Endodermal cell (in vitro differentiated cells): ENCODE results near the gene MOCS3. TPM values are rescaled to one million over a fixed set of nuclear protein-coding genes. Genes with fewer than 3 reads are reported as not detected.

Experiments
- DNase-seq: peaks from one replicate; pipeline ENCODE4 v3.0.0-alpha.2; 2017
- H3K27ac ChIP-seq: 2 replicates; pipeline ENCODE4 v1.5.1; 2013; ENCODE audit warnings: mild to moderate bottlenecking, low read depth, low read length, moderate library complexity
- H3K27me3 ChIP-seq: 2 replicates; pipeline ENCODE4 v1.6.1; 2013; ENCODE audit warnings: mild to moderate bottlenecking, low read length, moderate library complexity; ENCODE audit not compliant: insufficient read depth, control insufficient read depth, poor library complexity, severe bottlenecking
- H3K36me3 ChIP-seq: 2 replicates; pipeline ENCODE4 v1.7.0; 2013; ENCODE audit warnings: mild to moderate bottlenecking, low read length, moderate library complexity; ENCODE audit not compliant: control insufficient read depth, insufficient read depth
- H3K4me1 ChIP-seq: one replicate; pipeline ENCODE4 v1.7.0; 2013; ENCODE audit warnings: low read length; ENCODE audit not compliant: control insufficient read depth, insufficient read depth
- H3K4me3 ChIP-seq: 2 replicates; pipeline ENCODE4 v1.5.1; 2013; ENCODE audit warnings: mild to moderate bottlenecking, low read length, moderate library complexity
- H3K9ac ChIP-seq: 2 replicates; pipeline ENCODE4 v1.6.1; 2013; ENCODE audit warnings: mild to moderate bottlenecking, low read length, moderate library complexity; ENCODE audit not compliant: poor library complexity, severe bottlenecking; ENCODE audit errors: extremely low read depth
- H3K9me3 ChIP-seq: 2 replicates; pipeline ENCODE4 v1.6.1; 2013; ENCODE audit warnings: mild to moderate bottlenecking, low read length, moderate library complexity; ENCODE audit not compliant: control insufficient read depth
- H3K27ac Mint-ChIP-seq: 2 replicates; pipeline ENCODE4 v1.8.0; 2020; ENCODE audit warnings: mixed read lengths
- H3K27me3 Mint-ChIP-seq: 2 replicates; pipeline ENCODE4 v1.8.0; 2021; ENCODE audit warnings: mild to moderate bottlenecking, mixed read lengths; ENCODE audit not compliant: insufficient read depth
- H3K36me3 Mint-ChIP-seq: 2 replicates; pipeline ENCODE4 v1.8.0; 2020; ENCODE audit warnings: low read depth, mixed read lengths
- H3K4me1 Mint-ChIP-seq: 2 replicates; pipeline ENCODE4 v1.8.0; 2020; ENCODE audit warnings: mixed read lengths
- H3K4me3 Mint-ChIP-seq: 2 replicates; pipeline ENCODE4 v1.8.0; 2020; ENCODE audit warnings: mild to moderate bottlenecking, moderate library complexity, mixed read lengths
- H3K9me3 Mint-ChIP-seq: 2 replicates; pipeline ENCODE4 v1.8.0; 2020; ENCODE audit warnings: mild to moderate bottlenecking, mixed read lengths
- CTCF ChIP-seq: fragments of 200-600 bp; sonication (generic); conservative IDR thresholded peaks from 2 replicates; pipeline ENCODE4 v1.5.0; 2021; ENCODE audit warnings: antibody characterized with exemption, mild to moderate bottlenecking
- WGBS, 2 experiments: methylation state at CpG; one replicate each; pipeline versions ENCODE4 v1.1.5 to v1.1.7; 2013; ENCODE audit warnings: missing lambda C conversion rate in 2 of 2, mixed read lengths in 1 of 2; ENCODE audit not compliant: insufficient coverage in 1 of 2, insufficient read length in 1 of 2; 5-methylcytosine and 5-hydroxymethylcytosine counted together
- total RNA-seq, 2 donors: library from RNA; stranded (reverse); fragmentation: NEBNext Ultra II Directional in 1 of 2; extraction: Animal tissue kit (Norgen Biotek cat#: 25700) in 1 of 2; gene quantifications; 2 replicates in 1 of 2; 3 replicates in 1 of 2; pipeline ENCODE4 v1.2.1, GENCODE V29; 2021

MOCS3 gene
- total RNA-seq, 2 donors from 2014 or later, result 4.7 to 5.5 TPM

GRCh38 chr20:51005214-51005613 is 46.6 kb downstream of the MOCS3 start:
- H3K36me3 Mint-ChIP-seq, result peaks cover 72% of the 10 kb centered on the region
- H3K27me3 ChIP-seq, result no peaks in the 10 kb centered on the region
- DNase-seq, result no peak
- TF ChIP-seq CTCF, result no peak
- peak overlapping the region; percentile 8 for H3K27ac Mint-ChIP-seq
- H3K9ac ChIP-seq, result no peak overlapping the region
- H3K4me1 Mint-ChIP-seq, result no peaks in the 10 kb centered on the region
- no peaks in the 10 kb centered on the region for H3K9me3 Mint-ChIP-seq
- no peaks in the 10 kb centered on the region for H3K27me3 Mint-ChIP-seq
- no peak overlapping the region for H3K4me3 Mint-ChIP-seq
- peaks cover 78% of the 10 kb centered on the region for H3K36me3 ChIP-seq
- no peaks in the 10 kb centered on the region for H3K4me1 ChIP-seq
- H3K27ac ChIP-seq, result no peak overlapping the region
- WGBS, 2 experiments, result 95% methylated on average over 6 to 7 of the region's 7 CpGs
- H3K4me3 ChIP-seq, result no peak overlapping the region
- no peaks in the 10 kb centered on the region for H3K9me3 ChIP-seq

GRCh38 chr20:51008718-51009117 is 50.1 kb downstream of the MOCS3 start:
- no peak for TF ChIP-seq CTCF
- peaks cover 88% of the 10 kb centered on the region for H3K36me3 ChIP-seq
- H3K4me3 ChIP-seq, result no peak overlapping the region
- no peaks in the 10 kb centered on the region for H3K9me3 ChIP-seq
- H3K4me1 Mint-ChIP-seq, result peaks cover 6% of the 10 kb centered on the region
- peaks cover 83% of the 10 kb centered on the region for H3K36me3 Mint-ChIP-seq
- no peaks in the 10 kb centered on the region for H3K9me3 Mint-ChIP-seq
- no peak overlapping the region for H3K27ac ChIP-seq
- H3K27me3 ChIP-seq, result no peaks in the 10 kb centered on the region
- H3K27me3 Mint-ChIP-seq, result no peaks in the 10 kb centered on the region
- H3K27ac Mint-ChIP-seq, result no peak overlapping the region
- no peak overlapping the region for H3K4me3 Mint-ChIP-seq
- WGBS, 2 experiments, result 93 to 100% methylated on average over 5 of the region's 5 CpGs
- no peak for DNase-seq
- no peak overlapping the region for H3K9ac ChIP-seq
- H3K4me1 ChIP-seq, result no peaks in the 10 kb centered on the region

GRCh38 chr20:51009303-51010042 is 50.9 kb downstream of the MOCS3 start:
- DNase-seq, result no peak
- 97 to 99% methylated on average over 36 to 58 of the region's 58 CpGs for WGBS, 2 experiments
- Histone ChIP-seq H3K27me3 (no peaks in the 10 kb centered on the region), H3K36me3 (peaks cover 89% of the 10 kb centered on the region), H3K4me1 (peaks cover 2% of the 10 kb centered on the region), H3K9ac (no peak overlapping the region), H3K9me3 (no peaks in the 10 kb centered on the region), H3K4me3 (no peak overlapping the region), H3K27ac (no peak overlapping the region)
- H3K4me3 Mint-ChIP-seq, result no peak overlapping the region
- no peak overlapping the region for H3K27ac Mint-ChIP-seq
- no peaks in the 10 kb centered on the region for H3K9me3 Mint-ChIP-seq
- no peak for TF ChIP-seq CTCF
- peaks cover 13% of the 10 kb centered on the region for H3K4me1 Mint-ChIP-seq
- H3K27me3 Mint-ChIP-seq, result no peaks in the 10 kb centered on the region
- peaks cover 79% of the 10 kb centered on the region for H3K36me3 Mint-ChIP-seq
